Activated naive CD4-positive, alpha-beta T cell treated with anti-CD3 and anti-CD28 coated beads, Interleukin-2, amount 50 U/mL, for 16 hours (primary cell): ENCODE results near the gene IL32.
A peak's percentile ranks its signal among the peaks of the same experiment; 100 is the strongest.
"Not testable (repeated sequence)": the region's sequence is repeated elsewhere in the genome, so short reads cannot be mapped to it uniquely, and the experiment has no call there.

Source experiments
- DNase-seq: peaks from one replicate; pipeline ENCODE4 v3.0.0-alpha.2; 2020

IL32 gene

GRCh38 chr16:3072576-3073263 is 7.3 kb downstream of the IL32 start:
- not testable (repeated sequence) for DNase-seq

GRCh38 chr16:3073448-3073847 is 8.0 kb downstream of the IL32 start:
- DNase-seq, result no peak

GRCh38 chr16:3074860-3075522 is 9.6 kb downstream of the IL32 start:
- DNase-seq, result peak; percentile 63

GRCh38 chr16:3075523-3075915 is 10.1 kb downstream of the IL32 start:
- no peak for DNase-seq

GRCh38 chr16:3075946-3076345 is 10.5 kb downstream of the IL32 start:
- not testable (repeated sequence) for DNase-seq

- no peak for DNase-seq
These were observed 11.1 kb downstream of the IL32 start for GRCh38 chr16:3076577-3076976.

- no peak for DNase-seq
These were observed 14.6 kb downstream of the IL32 start for GRCh38 chr16:3080024-3080423.

GRCh38 chr16:3081957-3082356 is 16.5 kb downstream of the IL32 start:
- DNase-seq, result not testable (repeated sequence)

- DNase-seq, result not testable (repeated sequence)
These were observed 18.0 kb downstream of the IL32 start for GRCh38 chr16:3083408-3083807.

GRCh38 chr16:3084491-3084890 is 19.1 kb downstream of the IL32 start:
- DNase-seq, result no peak

GRCh38 chr16:3084969-3085670 is 19.7 kb downstream of the IL32 start:
- no peak for DNase-seq

GRCh38 chr16:3085868-3086595 is 20.6 kb downstream of the IL32 start:
- DNase-seq, result no peak

- DNase-seq, result peak; percentile 40
These were observed 21.3 kb downstream of the IL32 start for GRCh38 chr16:3086596-3087242.

- DNase-seq, result no peak
These were observed 22.1 kb downstream of the IL32 start for GRCh38 chr16:3087243-3088235.

GRCh38 chr16:3088450-3088849 is 23.0 kb downstream of the IL32 start:
- DNase-seq, result no peak

- no peak for DNase-seq
These were observed 23.7 kb downstream of the IL32 start for GRCh38 chr16:3088925-3089716.

GRCh38 chr16:3089717-3090592 is 24.5 kb downstream of the IL32 start:
- no peak for DNase-seq

GRCh38 chr16:3091551-3091950 is 26.1 kb downstream of the IL32 start:
- DNase-seq, result no peak

- DNase-seq, result no peak
These were observed 27.1 kb downstream of the IL32 start for GRCh38 chr16:3092501-3092941.
